Colon (tissue), 2 donors: ENCODE measurements around the gene C16orf89.

ENCODE experiments used
- FAIRE-seq: peaks from 2 replicates; lab custom pipeline; 2012; peaks lifted over from hg19 to GRCh38; lab: Jason Lieb, UNC
- donor health status: control.
- donor health status: control.

Gene C16orf89

GRCh38 chr16:5003828-5004227, 61.9 kb downstream of the C16orf89 start:
- no peak for FAIRE-seq

DNA sequence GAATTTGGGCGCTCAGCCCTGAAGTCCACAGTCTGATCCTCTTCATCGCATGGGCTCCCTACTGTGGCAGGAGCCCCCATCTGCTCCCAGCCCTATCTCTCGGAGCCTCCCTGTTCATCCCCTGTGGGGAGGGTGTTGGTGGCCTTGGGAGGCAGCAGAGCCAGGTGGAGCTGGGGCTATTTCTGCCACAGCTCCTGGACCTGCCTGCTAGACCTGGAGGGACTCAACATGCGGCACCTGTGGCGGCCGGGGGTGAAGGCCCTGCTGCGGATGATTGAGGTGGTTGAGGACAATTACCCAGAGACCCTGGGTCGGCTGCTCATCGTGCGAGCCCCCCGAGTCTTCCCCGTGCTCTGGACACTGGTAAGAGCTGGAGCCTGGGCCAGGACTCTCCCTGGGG, 62.5 kb downstream of the C16orf89 start:
- FAIRE-seq: no peak

- no peak for FAIRE-seq
These were observed 63.0 kb downstream of the C16orf89 start for GRCh38 chr16:5002699-5003143.

- FAIRE-seq: no peak
These were observed 63.8 kb downstream of the C16orf89 start for GRCh38 chr16:5001986-5002385.

- no peak for FAIRE-seq
These were observed 64.2 kb downstream of the C16orf89 start for GRCh38 chr16:5001571-5001970.

- no peak for FAIRE-seq
These were observed 65.2 kb downstream of the C16orf89 start for GRCh38 chr16:5000573-5001001.

DNA sequence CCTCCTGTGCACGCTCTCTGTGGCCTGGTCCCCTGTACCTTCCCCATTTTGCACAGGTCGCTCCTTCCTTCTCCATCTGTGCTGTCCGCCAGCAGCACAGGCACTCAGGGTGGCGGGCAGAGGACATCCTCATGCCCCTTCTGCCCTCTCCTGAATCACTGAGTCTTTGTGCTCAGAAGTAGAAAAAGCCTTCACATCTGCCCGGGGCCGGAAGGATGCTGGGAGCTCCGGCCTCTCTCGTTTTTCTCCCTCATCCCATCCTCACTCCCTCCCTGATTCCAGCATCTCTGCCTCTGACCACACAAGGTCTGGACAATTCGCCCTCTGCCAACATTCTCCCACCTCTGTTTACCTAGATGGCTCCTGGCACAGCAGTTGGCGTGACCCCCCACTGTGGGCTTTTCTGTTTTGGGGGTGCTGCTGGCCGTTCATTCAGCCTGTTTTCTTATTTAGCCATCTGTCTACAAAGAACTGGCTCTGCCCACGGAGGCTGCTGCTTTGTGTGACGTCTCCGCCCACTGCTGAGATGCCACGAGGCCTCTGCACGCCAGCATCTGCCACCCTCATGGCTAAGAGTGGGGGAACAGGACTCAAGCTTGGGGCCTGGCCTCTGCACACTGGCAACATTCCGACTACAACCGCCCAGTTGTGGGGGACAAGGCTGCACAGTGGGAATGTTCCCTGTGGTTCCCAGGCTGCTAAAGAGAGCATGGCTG, 70.9 kb downstream of the C16orf89 start:
- FAIRE-seq: no peak
